Middle frontal gyrus (tissue), 1 donor: Measurements from ENCODE around the gene SCD5.
"Not testable (repeated sequence)": the region's sequence is repeated elsewhere in the genome, so short reads cannot be mapped to it uniquely, and the experiment has no call there.

ENCODE experiments used
- DNase-seq: peaks from one replicate; pipeline ENCODE4 v3.0.0-alpha.2; 2015; ENCODE audit warnings: low spot score; ENCODE audit errors: extremely low spot score

Gene SCD5

DNA sequence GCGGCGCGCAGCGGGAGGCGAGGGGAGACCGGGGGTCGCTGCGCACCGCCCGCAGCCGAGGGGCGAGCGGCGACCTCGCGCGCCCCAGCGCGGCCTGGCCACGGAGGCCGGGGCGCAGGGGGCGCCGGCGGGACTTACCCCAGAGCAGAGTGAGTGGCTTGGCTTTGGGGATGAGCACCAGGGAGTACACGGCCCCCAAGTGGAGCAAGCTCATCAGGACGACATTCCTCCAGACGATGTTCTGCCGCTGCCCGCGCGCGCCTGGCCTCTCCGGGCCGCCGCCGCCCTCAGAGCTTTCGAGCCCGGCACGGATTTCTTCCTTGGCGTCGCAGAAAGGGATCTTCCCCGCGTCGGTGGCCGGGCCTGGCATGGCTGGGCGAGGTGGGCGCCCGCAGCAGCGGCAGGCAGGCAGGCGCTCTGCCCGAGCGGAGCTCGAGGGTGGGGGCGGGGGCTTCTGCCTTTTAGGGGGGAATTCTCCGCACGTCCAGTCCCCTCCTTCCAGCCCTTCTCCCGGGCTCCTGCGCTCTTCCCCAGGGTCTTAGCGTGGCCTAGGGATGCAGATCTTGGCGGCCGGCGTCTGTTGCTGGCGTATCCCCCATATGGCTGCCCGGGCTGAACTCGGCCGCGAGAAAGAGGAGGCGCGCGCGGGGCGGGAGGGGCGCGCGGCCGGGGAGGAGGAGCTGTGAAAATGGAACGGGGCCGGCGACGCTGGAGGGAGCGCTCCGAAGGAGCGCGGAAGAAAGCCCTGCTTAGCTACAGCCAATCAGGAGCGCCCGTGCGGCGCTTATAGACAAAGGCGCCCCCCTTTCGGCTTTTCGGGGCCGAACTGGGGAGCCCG is at the start of gene SCD5:
TSS of gene SCD5 (minus strand) at position 629 of the 838 bp plus-strand sequence. CDS start at position 370, 259 bp downstream.
- peak; percentile 90 for DNase-seq

DNA sequence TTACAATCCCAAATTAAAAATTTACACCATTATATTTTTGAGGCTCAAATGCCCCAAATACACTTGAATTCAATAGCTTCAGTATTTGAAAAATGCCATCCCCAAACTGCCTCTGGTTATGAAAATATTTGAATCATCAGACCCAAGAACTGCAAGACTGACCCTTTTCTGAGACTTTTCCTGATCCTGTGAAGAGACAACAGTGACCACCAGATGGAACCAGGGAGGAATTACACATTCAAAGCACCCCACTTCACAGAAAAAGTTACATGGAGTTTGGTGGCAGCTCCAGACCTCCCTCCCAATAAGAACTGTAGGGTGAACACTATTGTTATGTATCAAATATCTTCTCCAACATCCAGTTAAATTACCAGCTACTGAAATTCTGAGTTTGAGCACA is 44.0 kb upstream of the SCD5 start:
- DNase-seq = no peak

DNA sequence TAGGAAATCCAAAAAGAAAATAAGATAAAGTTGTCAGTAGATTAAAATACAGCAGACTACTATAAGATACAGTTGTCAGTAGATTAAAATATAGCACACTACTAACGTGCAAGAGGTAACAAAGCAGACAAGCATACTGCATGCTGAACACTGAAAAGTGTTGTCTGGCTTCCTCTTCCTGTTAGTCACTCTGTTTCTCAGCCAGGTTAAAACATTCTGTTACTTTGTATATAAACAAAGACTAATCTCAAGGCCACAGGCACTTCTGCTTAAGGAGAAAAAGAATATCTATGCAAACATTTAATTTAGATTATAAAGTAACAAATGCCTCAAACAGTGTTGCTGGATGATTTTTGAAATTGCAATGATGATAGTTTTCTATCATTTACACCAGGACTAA is 41.0 kb upstream of the SCD5 start:
- DNase-seq = no peak

DNA sequence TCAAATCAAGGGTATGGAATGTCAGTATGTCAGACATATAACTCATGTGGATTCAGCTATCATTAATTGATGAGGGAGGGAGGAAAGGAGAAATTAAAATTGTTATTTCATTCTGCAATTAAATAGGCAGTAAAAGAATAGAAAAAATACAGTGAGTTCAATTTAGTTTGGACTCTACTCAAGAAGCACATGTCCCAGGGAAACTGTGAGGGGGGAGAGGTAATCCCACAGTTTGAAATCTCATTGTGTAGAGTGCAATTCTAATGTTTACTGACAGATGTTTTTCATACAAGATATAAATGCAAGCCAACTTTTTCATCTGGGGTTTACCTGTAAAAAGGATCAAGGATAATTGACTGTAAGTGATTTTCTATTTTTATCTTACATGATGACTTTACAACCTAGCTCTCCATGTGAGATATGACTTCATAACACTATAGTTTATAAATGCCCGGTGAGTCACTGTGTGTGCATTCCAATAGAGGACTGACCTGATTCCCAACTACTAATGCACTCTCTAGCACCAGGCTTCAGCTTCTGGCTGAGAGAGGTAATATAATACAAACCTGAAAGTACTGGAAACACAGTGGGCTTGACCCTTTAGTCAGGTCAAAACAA is 35.2 kb upstream of the SCD5 start:
- DNase-seq = no peak

DNA sequence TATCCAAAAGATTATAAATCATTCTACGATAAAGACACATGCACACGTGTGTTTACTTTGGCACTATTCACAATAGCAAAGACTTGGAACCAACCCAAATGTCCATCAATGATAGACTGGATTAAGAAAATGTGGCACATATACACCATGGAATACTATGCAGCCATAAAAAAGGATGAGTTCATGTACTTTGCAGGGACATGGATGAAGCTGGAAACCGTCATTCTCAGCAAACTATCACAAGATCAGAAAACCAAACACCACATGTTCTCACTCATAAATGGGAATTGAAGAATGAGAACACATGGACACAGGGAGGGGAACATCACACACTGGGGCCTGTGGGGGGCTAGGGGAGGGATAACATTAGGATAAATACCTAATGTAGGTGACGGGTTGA is 34.5 kb upstream of the SCD5 start:
- DNase-seq = not testable (repeated sequence)

DNA sequence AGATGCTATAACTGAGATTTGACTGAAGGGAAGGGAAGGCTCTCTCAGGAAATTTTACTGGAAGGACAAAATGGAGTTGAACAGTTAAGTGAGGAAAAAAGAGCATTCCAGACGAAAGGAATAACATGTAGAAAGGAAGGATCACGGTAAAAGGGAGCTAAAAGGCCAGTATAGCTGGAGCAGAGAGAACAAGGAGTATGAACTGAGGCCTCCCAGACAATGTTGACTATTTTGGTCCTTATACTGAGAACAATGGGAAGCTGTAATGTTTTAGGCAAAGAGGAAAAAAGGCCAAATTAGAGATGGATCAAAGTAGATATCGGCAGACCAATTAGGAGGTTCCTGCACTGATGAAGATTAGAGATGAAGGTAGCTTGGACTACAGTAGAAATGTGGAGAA is 26.8 kb upstream of the SCD5 start:
- no peak for DNase-seq

DNA sequence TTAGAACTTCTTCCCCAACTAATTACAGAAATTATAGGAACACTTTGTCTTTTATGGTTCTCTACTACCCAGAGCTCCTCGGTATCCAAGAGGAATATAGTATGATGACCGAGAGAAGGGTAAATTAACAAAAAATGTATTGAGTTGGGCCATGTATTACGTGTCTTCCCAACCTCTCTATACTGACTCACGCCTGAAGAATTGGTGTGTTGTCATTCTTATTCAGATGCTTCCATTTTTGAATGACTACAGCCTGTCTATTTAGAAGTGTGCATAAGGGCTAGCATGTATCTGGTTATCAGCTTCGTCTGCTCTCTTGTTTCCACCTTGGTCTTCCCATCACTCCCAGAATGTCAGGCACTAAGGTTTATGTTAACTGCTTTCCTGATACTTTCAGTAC is 24.5 kb upstream of the SCD5 start:
- DNase-seq = no peak

DNA sequence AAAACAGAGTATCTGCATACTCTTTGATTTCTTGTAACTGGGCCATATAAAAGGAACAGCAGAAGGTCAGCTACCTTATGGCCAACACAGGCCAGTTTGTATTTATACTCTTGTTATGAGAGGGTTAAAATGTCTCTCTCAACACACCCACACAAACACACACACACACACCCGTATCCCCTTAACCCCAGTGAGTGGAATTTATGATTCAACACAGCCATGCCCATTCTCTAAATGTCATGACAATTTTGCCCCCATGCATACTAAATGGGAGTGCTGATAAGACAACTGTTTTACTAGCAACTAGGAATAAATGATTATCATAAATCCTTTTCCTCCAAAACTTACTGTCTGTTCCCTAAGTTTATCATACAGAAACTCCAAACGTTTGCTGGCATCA is 22.1 kb upstream of the SCD5 start:
- no peak for DNase-seq

DNA sequence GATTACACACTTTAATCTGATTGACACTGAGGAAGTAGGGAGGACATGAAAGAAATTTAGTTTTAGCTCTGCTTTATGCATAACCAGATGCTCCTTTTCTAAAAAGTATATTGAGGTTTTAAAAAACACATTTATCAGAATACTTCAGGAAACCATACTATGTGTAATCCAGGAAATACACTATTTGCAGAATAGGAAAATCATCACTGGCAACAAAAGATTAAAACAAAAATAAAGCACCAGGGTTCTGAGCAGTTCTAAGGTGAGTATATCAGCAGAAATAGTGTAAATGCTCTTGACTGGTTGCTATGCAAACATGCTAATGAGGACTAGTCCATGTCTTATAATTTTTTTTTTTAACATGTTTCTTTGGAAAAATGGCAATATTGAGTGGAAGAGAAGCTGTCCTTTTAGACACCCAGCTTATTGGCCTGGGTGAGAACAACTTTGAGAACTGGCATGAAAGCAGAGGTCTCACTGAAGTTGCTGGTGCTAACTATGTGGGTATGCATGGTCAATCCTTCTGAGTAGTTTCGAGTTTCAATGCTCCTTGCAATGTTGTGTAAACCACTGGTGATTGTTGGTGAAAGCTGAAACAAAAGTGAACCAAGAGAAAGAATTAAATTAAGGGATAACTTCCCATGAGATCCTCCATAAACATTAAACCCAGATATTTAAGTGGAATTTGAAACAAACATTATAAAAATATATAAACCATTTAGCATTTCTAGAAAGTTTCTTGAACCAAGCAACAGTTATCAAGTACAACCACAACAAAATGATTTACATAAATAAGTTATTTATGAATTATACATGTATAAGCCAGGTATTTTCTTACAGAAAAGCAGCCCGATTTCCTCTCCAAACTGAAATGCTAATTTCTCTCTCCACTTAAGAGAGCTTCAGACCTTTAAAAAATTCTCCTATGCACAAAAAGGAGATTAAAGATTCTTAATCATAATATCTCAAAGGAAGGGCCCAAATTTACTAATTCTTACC is 20.4 kb upstream of the SCD5 start:
- DNase-seq = no peak

DNA sequence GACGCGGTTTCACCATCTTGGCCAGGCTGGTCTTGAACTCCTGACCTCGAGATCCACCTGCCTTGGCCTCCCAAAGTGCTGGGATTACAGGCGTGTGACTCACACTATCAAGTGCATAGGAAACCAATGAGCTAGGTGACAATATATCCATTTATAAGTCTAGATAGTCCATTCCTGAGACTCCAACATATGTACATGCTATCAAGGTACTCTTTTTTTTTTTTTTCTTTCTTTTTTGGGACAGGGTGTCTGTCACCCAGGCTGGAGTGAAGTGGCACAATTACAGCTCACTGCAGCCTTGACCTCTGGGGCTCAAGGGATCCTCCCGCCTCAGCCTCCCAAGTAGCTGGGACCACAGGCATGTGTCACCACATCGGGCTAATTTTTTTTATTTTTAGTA is 18.3 kb upstream of the SCD5 start:
- not testable (repeated sequence) for DNase-seq

DNA sequence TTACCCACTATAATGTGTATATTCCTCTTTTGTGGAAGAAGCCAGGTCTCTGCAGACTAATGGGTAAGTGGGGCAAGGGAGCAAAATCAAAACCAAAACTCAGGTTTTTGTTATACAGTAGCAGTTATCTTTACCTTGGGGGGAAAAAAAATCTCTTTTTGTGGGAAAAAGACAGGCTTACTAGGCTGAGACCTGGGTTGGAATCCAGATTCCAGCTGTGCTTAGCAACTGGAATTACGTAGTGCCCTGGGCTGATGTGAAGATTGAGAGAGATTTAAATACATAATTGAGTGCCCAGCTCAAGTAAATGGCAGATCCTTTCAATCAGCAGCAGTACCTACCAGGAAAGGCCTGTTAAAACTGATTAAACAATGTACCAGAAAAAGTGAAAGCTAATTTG is 15.4 kb upstream of the SCD5 start:
- no peak for DNase-seq

DNA sequence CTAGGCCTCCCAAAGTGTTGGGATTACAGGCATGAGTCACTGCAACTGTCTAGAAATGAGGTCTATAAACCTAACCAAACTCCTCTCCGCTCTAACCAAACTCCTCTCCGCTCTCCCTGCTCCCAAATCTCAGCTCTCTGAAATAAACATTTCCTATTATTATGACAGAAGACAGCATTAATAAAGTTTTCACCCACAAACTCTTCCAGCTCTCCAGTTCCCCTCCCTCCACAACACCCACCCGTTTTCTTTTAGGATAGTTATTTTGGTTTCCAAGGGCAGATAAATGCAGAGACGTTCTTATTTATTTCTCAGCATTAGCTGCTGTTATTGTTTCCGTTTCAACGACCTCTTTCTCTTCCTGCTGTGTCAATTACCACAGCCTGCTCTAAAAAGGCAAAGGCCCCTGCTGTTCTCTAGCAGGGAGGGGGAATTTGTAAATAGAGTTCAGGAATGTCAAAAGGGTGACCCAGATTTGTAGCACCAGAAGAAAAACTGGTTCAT is 13.3 kb upstream of the SCD5 start:
- DNase-seq = no peak

DNA sequence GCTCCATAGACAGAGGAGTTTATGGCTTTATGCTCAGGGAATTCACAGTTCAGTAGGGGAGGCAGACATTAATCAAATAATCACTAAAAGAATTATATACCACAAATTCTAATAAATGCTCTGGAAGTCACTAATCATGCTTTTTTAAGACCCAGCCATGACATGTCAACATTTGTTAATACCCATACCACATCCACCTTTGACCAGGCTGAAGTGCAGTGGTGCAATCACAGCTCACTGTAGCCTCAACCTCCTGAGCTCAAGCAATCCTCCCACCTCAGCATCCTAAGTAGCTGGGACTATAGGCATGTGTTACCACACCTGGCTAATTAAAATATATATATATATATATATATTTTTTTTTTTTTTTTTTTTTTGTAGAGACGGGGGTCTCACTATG is 12.8 kb upstream of the SCD5 start:
- no peak for DNase-seq

DNA sequence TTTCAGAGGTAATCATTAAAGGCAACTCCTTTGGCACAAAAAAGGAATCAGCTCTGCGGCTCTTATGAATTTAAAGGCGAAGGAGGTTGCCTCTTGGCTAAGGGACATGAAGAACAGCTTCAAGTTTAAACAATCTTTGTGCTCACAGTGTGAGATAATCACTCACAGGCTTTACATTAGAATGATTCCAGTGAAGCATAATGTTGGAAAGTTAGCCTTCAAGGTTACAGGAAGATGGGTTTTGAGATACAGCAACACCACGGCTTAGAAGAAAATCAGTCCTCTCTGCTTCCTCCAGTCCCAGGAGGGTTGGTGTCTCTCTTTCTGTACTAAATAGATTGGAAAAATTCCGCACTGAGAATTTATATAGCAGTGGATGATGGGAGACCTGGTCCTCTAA is 11.6 kb upstream of the SCD5 start:
- DNase-seq = no peak

DNA sequence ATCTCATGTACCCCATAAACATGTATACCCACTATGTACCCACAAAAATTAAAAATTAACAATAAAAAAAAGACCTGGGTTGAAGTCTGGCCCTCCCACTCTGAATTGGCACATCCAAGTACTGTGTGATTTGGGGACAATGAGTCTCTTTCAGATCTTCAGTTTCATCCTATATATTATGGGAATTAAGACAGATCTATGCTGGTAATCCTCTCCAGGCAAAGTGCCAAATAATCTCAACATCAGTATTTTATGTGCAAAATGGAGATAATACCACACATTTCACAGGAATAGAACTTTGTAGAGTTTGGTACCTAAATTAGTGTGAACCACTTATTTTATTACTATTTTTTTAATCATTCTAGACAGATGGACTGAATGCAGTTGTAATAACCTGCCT is 11.0 kb upstream of the SCD5 start:
- DNase-seq = no peak

DNA sequence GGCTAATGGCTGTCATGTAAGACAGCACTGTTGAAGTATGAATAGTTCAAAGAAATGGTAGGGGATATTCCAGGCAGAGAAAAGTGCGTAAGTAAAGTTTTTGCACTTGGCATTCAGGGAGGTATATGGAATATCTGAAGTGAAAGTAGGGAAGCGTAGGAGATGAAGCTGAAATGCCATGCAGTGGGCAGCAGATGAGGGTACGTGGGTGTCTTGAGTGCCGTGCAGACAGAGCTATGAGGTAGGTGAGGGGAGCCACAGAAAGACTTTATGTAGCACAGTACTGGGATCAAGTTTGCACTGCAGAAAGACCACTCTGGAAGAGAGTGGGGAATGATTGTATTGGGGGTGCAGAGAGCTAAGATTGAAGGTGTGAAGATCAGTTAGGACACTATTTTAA is 5.2 kb upstream of the SCD5 start:
- no peak for DNase-seq

DNA sequence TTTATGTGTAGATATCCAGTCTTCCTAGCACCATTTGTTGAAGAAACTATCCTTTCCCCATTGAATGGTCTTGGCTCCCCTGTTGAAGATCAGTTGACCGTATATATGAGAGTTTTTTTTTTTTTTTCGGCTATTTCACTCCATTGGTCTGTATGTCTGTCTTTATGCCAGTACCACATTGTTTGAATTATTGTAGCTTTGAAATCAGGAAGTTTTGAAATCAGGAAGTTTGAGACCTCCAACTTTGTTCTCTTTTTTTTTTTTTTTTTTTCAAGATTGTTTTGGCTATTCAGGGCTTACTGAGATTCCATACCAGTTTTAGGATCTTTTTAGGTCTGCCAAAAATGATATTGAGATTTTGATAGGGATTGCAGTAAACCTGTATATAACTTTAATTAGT is 4.3 kb upstream of the SCD5 start:
- DNase-seq = no peak

DNA sequence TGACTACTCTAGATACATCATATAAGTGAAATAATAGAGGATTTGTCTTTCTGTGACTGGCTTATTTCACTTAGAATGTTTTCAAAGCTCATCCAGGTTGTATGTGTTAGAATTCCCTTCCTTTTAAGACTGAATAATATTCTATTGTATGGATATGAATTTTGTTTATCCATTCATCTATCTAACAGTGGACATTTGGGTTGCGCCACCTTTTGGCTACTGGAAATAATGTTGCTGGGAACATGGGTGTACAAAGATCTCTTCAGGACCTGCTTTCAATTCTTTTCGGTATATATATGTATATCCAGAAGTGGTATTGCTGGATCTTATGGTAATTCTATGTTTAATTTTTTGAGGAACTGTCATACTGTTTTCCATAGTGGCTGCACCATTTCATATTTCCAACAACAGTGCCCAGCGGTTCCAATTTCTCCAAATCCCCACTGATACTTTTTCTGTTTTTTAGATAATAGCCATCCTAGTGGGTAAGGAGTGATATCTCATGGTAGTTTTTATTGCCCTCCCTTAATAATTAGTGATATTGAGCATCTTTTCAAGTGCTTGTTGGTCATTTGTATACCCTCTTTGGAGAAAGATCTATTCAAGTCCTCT is 3.4 kb upstream of the SCD5 start:
- no peak for DNase-seq

DNA sequence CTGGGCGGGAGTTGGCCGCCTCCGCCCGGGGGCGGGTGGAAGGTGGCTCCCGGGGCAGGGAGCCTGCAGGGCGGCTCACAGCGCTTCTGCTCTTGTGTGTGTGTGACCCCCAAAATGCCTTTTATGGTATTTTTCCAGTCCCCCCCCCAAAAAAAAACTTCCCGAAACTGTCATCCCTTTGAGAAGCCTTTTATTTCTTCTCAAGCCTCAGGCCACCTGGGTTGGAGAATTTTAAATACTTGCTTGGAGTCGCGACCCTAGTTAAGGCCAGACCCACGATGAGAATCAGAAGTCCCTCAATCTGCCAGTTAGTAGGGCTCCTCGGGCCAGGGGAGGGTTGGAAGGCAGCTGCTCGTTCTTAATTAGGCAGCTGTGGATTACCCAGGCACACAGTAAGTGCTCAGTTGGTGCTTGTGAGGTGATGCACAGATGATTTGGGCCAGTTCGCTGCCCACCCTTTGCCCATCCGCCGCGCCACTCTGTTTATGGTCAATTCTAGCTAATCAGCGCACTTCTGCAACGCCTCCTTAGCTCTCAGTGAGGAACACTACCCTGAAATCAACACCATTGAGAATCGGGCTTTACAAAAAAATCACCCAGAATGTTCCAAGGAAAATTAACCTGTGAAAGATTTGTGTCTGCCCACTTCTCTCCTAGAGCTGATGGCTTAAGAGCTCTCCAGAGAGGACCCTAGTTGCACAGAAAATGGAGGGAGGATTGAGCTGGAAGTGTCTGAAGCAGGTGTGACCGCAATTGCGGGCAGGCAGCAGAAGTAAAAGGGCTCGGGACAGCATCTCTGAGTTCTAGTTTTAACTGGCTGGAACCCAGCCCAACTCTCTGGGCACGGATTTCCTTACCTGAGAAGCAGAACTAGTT is 648 bp upstream of the SCD5 start:
- no peak for DNase-seq

DNA sequence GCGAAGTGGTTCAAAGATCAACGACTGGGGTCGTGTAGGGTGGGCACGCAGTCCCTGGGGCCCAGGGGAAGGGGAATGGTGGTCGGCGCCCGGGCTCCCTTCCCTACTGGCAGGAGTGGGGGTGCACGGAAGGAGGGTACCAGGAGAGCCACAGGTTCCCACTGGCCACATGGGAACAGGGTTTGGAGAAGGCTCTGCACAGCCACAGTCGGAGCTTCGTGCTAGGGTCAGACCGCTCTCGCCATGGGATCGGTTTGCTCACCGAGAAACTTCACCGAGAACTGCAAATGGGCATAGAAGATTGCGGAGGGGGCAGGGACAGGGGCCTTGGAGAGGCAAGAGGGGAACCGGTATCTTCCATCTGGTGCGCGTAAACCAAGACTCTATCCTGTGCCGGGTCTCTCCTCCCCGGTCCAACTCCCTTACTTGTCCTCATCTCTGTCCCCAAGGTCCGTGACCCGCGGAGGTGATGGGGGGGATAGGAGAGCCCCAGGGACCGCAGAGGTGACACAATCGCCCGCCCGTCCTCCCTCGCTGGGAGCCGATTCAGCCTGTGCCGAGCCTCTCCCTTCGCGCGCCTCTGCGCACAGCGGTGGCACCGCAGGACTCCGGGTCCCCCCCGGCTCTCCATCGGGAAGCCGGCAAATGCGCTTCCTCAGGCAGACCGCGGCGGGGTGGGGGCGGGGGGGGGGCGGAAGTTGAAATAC is 1.0 kb downstream of the SCD5 start:
- DNase-seq = no peak
